ENCODE data around the gene GNAQ. TPM values are rescaled to one million over a fixed set of nuclear protein-coding genes. Genes with fewer than 3 reads are reported as not detected.

GNAQ gene
- total and polyA plus RNA-seq, 2 of the 4 experiments (the other 2 are of a cell fraction), result 23.1 to 50.7 TPM

- no peak overlapping the region for H3K9ac ChIP-seq (ENCODE audit: low read depth, low read length)
- no peak for DNase-seq
- H3K27ac ChIP-seq (ENCODE audit: insufficient read depth, low read length), result no peak overlapping the region
- POLR2A ChIA-PET (ENCODE audit: unreplicated experiment), result no interaction called here
- H4K20me1 ChIP-seq (ENCODE audit: insufficient read depth, low read length), result no peaks in the 10 kb centered on the region
- no CpG with 5 or more reads among the region's 5 CpGs for WGBS, 2 experiments (ENCODE audit: extremely low coverage in 2 of 2, insufficient read length in 1 of 2)
- no peak overlapping the region for H2BK20ac ChIP-seq (ENCODE audit: low read depth, low read length)
- intact Hi-C loops (cut with micrococcal nuclease), result no loop called here
- no peak overlapping the region for H3K14ac ChIP-seq (replicated peaks; ENCODE audit: low read depth, low read length)
- H3K4me3 ChIP-seq (ENCODE audit: insufficient read depth, low read depth, low read length), result no peak overlapping the region
- BruUV-seq (replicated peaks), result no TSS peak
- no peak overlapping the region for H2BK5ac ChIP-seq (ENCODE audit: low read depth, low read length, poor library complexity, severe bottlenecking)
- dilution Hi-C loops (cut with HindIII; ENCODE audit: low sequenced_read_pairs, unreplicated experiment), result no loop called here
- H3K9me3 ChIP-seq (ENCODE audit: control insufficient read depth, insufficient read depth, low read length), result no peaks in the 10 kb centered on the region
- no peak overlapping the region for H3K4me2 ChIP-seq (ENCODE audit: low read depth, low read length)
- no peak overlapping the region for H2AK9ac ChIP-seq (replicated peaks; ENCODE audit: low read depth, low read length, poor library complexity)
- no peak overlapping the region for H3K23ac ChIP-seq (ENCODE audit: low read depth, low read length)
- no peak overlapping the region for H2AK5ac ChIP-seq (ENCODE audit: low read depth, low read length)
- H3K79me1 ChIP-seq (ENCODE audit: low read depth in 1 of 2, low read length in 2 of 2), result no peaks in the 10 kb centered on the region
- no peak overlapping the region for H3K56ac ChIP-seq (ENCODE audit: extremely low read depth, insufficient read depth, low read length)
- no peak overlapping the region for H4K8ac ChIP-seq (ENCODE audit: low read depth in 2 of 2, low read length in 2 of 2)
- H3K36me3 ChIP-seq (ENCODE audit: control insufficient read depth, insufficient read depth, low read length), result no peaks in the 10 kb centered on the region
- CTCF ChIA-PET, result no interaction called here
- H4K91ac ChIP-seq (ENCODE audit: insufficient read depth, low read depth, low read length), result no peak overlapping the region
- no peaks in the 10 kb centered on the region for H3K9me1 ChIP-seq (ENCODE audit: insufficient read depth, low read length)
- H2AFZ ChIP-seq (replicated peaks; ENCODE audit: low read length, poor library complexity), result no peak overlapping the region
- no peak overlapping the region for H4K5ac ChIP-seq (ENCODE audit: low read depth, low read length)
- in situ Hi-C loops (cut with MboI; ENCODE audit: low sequenced_read_pairs), result no loop called here
- no peaks in the 10 kb centered on the region for H3K4me1 ChIP-seq (ENCODE audit: control insufficient read depth, insufficient read depth, low read length)
- no peak overlapping the region for H3K4ac ChIP-seq (ENCODE audit: low read depth, low read length)
- no peaks in the 10 kb centered on the region for H3K27me3 ChIP-seq (ENCODE audit: control insufficient read depth, insufficient read depth, low read length)
- TF ChIP-seq FOS (IDR thresholded peaks at IDR 0.05; ENCODE audit: low read depth, low read length) (no peak), RCOR1 (IDR thresholded peaks at IDR 0.05; ENCODE audit: insufficient replicate concordance, low read length) (no peak), NFE2L2 (IDR thresholded peaks at IDR 0.05; ENCODE audit: low read depth, low read length) (no peak), USF2 (IDR thresholded peaks at IDR 0.05; ENCODE audit: low read depth, low read length) (no peak), MXI1 (IDR thresholded peaks at IDR 0.05; ENCODE audit: borderline replicate concordance, low read depth, low read length) (no peak)
- no peak overlapping the region for H2BK15ac ChIP-seq (ENCODE audit: low read depth, low read length)
- ATAC-seq (ENCODE audit: low read depth), result no peak; the same call in 1 of the 2 replicates
- no peak overlapping the region for H2BK120ac ChIP-seq (ENCODE audit: low read depth, low read length)
- H3K18ac ChIP-seq (ENCODE audit: low read depth, low read length), result no peak overlapping the region
Observed at GRCh38 chr9:77680581-77680980, 351.0 kb downstream of the GNAQ start.

All from IMR-90 (cell line).